ENCODE data around the gene SLC6A9. TPM values are rescaled to one million over a fixed set of nuclear protein-coding genes. Genes with fewer than 3 reads are reported as not detected.

SLC6A9 gene
- total RNA-seq, 1 experiment from 2014 or later = 30.1 TPM

DNA sequence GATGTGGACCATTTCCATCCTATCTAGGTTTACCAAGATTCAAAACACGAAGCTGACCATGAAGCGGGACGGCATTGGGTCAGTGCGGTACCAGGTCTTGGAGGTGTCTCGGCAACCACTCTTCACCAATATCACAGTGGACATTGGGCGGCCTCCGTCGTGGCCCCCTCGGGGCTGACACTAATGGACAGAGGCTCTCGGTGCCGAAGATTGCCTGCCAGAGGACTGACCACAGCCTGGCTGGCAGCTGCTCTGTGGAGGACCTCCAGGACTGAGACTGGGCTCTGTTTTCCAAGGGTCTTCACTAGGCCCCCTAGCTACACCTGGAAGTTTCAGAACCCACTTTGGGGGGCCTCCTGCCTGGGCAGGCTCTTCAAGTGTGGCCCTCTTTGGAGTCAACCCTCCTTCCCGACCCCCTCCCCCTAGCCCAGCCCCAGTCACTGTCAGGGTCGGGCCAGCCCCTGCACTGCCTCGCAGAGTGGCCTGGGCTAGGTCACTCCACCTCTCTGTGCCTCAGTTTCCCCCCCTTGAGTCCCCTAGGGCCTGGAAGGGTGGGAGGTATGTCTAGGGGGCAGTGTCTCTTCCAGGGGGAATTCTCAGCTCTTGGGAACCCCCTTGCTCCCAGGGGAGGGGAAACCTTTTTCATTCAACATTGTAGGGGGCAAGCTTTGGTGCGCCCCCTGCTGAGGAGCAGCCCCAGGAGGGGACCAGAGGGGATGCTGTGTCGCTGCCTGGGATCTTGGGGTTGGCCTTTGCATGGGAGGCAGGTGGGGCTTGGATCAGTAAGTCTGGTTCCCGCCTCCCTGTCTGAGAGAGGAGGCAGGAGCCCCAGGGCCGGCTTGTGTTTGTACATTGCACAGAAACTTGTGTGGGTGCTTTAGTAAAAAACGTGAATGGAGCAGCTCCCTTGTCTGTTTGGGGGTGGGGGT is 40.7 kb downstream of the SLC6A9 start:
- Mint-ChIP-seq H3K27ac (peak overlapping the region in 1 of 3 experiments; percentile 61; a peak in 1 of 7 replicates), H3K9me3 (no peaks in the 10 kb centered on the region), H3K27me3 (ENCODE audit: low read depth) (peaks cover 6% of the 10 kb centered on the region), H3K36me3 (ENCODE audit: insufficient read depth in 1 of 3, low read depth in 3 of 3) (peaks cover 4 to 17% (median 16%) of the 10 kb centered on the region in 3 experiments; a peak in 6 of 7 replicates), H3K4me3 (peak overlapping the region; percentile 81 to 93), H3K4me1 (peaks cover 16 to 23% of the 10 kb centered on the region in 2 experiments)
- H3K4ac ChIP-seq (ENCODE audit: low read depth, low read length) = no peak overlapping the region
- no peak overlapping the region for H2BK12ac ChIP-seq (ENCODE audit: insufficient read length, low read depth, low read length)
- H2BK15ac ChIP-seq (ENCODE audit: low read depth, low read length) = no peak overlapping the region
- no peaks in the 10 kb centered on the region for H3K27me3 ChIP-seq (ENCODE audit: insufficient read depth, low read length)
- no peak overlapping the region for H3K27ac ChIP-seq (ENCODE audit: insufficient read length, low read depth, low read length)
- no peak overlapping the region for H2BK120ac ChIP-seq (ENCODE audit: low read depth, low read length, poor library complexity, severe bottlenecking)
- H4K20me1 ChIP-seq (ENCODE audit: control insufficient read depth, insufficient read depth, insufficient read length) = no peaks in the 10 kb centered on the region
- H3K56ac ChIP-seq (ENCODE audit: insufficient read length, low read depth, low read length) = no peak overlapping the region
- no peak overlapping the region for H3K18ac ChIP-seq (ENCODE audit: insufficient read length, low read depth, low read length)
- H3K23ac ChIP-seq (ENCODE audit: insufficient read length, low read depth, low read length) = no peak overlapping the region
- no peak overlapping the region for H4K8ac ChIP-seq (replicated peaks; ENCODE audit: insufficient read length, low read depth, low read length)
- no peak for DNase-seq
- H3K9me3 ChIP-seq (ENCODE audit: control insufficient read depth, low read depth, low read length) = no peaks in the 10 kb centered on the region
- no peak overlapping the region for H2BK5ac ChIP-seq (ENCODE audit: insufficient read length, low read length)
- H3K9ac ChIP-seq (ENCODE audit: extremely low read depth, insufficient read length, low read length) = peak overlapping the region; percentile 34
- no peak overlapping the region for H4K5ac ChIP-seq (ENCODE audit: insufficient read length, low read depth, low read length)
- 0 out of 2 replicates have a peak overlapping the region, but pooled peaks have one; percentile 18 for H3K14ac ChIP-seq (ENCODE audit: insufficient read depth, low read length)
- H3K79me2 ChIP-seq (ENCODE audit: insufficient read depth, low read length) = no peaks in the 10 kb centered on the region
- H3K4me2 ChIP-seq (ENCODE audit: insufficient read depth, insufficient read length, low read length) = peak overlapping the region; percentile 80
- peaks cover 10% of the 10 kb centered on the region for H3K23me2 ChIP-seq (ENCODE audit: insufficient read length, low read depth, low read length, poor library complexity, severe bottlenecking)
- H2BK20ac ChIP-seq (ENCODE audit: low read depth, low read length, poor library complexity, severe bottlenecking) = no peak overlapping the region
- no peak overlapping the region for H2AK5ac ChIP-seq (ENCODE audit: insufficient read length, low read length)
- no peak overlapping the region for H2AFZ ChIP-seq (ENCODE audit: low read length)
- WGBS (ENCODE audit: extremely low coverage, insufficient read length, low lambda C conversion rate) = no CpG with 5 or more reads among the region's 19 CpGs
- no peak overlapping the region for H4K91ac ChIP-seq (ENCODE audit: insufficient read length, low read depth, low read length)
- TF ChIP-seq, protein P1, sequence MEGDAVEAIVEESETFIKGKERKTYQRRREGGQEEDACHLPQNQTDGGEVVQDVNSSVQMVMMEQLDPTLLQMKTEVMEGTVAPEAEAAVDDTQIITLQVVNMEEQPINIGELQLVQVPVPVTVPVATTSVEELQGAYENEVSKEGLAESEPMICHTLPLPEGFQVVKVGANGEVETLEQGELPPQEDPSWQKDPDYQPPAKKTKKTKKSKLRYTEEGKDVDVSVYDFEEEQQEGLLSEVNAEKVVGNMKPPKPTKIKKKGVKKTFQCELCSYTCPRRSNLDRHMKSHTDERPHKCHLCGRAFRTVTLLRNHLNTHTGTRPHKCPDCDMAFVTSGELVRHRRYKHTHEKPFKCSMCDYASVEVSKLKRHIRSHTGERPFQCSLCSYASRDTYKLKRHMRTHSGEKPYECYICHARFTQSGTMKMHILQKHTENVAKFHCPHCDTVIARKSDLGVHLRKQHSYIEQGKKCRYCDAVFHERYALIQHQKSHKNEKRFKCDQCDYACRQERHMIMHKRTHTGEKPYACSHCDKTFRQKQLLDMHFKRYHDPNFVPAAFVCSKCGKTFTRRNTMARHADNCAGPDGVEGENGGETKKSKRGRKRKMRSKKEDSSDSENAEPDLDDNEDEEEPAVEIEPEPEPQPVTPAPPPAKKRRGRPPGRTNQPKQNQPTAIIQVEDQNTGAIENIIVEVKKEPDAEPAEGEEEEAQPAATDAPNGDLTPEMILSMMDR (conservative IDR thresholded peaks at IDR 0.05) = no peak
- no peak overlapping the region for H3T11ph ChIP-seq (ENCODE audit: low read length)
- H3K4me1 ChIP-seq (ENCODE audit: insufficient read depth, low read length) = no peaks in the 10 kb centered on the region
- H3K79me1 ChIP-seq (ENCODE audit: insufficient read depth, low read depth, low read length, poor library complexity, severe bottlenecking) = no peaks in the 10 kb centered on the region

Measured in H9 (cell line).